Heart left ventricle (tissue), 13 donors: Measurements from ENCODE around the gene SORT1.

ENCODE experiments used
- POLR2A ChIP-seq, 2 donors: fragments of 450-650 bp; IDR thresholded peaks; one replicate each; pipeline ENCODE4 v1.6.1; 2017; ENCODE audit warnings: antibody characterized with exemption in 2 of 2, mild to moderate bottlenecking in 2 of 2, moderate library complexity in 2 of 2
- TF ChIP-seq, protein P1 (sequence below), 12 donors: fragments of 200-600 bp; sonication (generic) in 4 of 12; IDR thresholded peaks; one replicate each; pipeline versions ENCODE4 v1.5.0 to v1.8.0; 2018 to 2022; ENCODE audit warnings: antibody characterized with exemption in 12 of 12, mild to moderate bottlenecking in 5 of 12
- donor health status: ischemic (EF 13 %, LVEDD 7.1; RV severe dilation, severe dysfunction).
- donor health status: DM: no; HTN: yes; CAD: no.
- donor health status: DM: no; HTN: no; CAD: no.
- donor health status: ischemic (EF 25% LVEDD 6.9; RV normal size, moderate dysfunction).
- donor health status: ischemic (EF 25% LVEDD 5.7; RV mildly dilated, moderate dysfunction).
- donor health status: ischemic (EF 35%, LVEDD 5.7; RV mildly dilated, moderate dysfunction).
- donor health status: nonischemic (EF 11% LVEDD 7.7; RV severe dilation, severe dysfunction).
- donor health status: DM: yes; HTN: yes; CAD: no.
- donor health status: PGD.
- donor health status: ischemic (EF 29% LVEDD 5.4; RV normal size, mild dysfunction).
- donor health status: nonischemic (EF 23%, LVEDD 6.1; RV moderate dilation, normal function).

DNA sequence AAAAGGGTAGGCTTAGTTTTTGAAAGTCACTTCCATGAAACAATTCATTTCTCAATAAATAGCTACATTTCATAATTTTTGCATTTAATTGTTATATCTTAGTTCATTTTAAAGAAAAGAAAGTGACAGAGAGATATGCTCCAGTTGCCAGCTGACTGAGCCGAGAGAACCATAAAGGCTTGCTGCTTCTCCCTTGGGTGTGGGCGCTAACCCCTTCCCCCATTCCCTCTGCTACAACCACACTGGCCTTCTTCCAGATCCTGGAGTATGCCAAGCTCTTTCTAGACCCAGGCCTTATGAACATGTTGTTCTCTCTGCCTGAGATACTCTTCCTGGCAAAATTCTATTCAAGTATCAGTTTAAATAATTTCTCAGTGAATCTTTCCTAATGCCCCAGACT is 12.3 kb downstream of the SORT1 start:
- TF ChIP-seq, protein P1, sequence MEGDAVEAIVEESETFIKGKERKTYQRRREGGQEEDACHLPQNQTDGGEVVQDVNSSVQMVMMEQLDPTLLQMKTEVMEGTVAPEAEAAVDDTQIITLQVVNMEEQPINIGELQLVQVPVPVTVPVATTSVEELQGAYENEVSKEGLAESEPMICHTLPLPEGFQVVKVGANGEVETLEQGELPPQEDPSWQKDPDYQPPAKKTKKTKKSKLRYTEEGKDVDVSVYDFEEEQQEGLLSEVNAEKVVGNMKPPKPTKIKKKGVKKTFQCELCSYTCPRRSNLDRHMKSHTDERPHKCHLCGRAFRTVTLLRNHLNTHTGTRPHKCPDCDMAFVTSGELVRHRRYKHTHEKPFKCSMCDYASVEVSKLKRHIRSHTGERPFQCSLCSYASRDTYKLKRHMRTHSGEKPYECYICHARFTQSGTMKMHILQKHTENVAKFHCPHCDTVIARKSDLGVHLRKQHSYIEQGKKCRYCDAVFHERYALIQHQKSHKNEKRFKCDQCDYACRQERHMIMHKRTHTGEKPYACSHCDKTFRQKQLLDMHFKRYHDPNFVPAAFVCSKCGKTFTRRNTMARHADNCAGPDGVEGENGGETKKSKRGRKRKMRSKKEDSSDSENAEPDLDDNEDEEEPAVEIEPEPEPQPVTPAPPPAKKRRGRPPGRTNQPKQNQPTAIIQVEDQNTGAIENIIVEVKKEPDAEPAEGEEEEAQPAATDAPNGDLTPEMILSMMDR (IDR thresholded peaks at IDR 0.05), result no peak
- TF ChIP-seq POLR2A (IDR thresholded peaks at IDR 0.05), result no peak
